HG03097 (cell line): ENCODE measurements around the gene EPB41L4B.

Experiments used
- ATAC-seq: cut with Tn5 transposase; IDR thresholded peaks from one replicate; pipeline ENCODE4 v1.9.1; 2021; ENCODE audit not compliant: unreplicated experiment, low FRiP score

Gene EPB41L4B

GRCh38 chr9:109213285-109214121 lies 107.4 kb downstream of the EPB41L4B start:
- no peak for ATAC-seq

- no peak for ATAC-seq
Measured at GRCh38 chr9:109212768-109213167, 108.1 kb downstream of the EPB41L4B start.

- no peak for ATAC-seq
Measured at GRCh38 chr9:109206670-109207069, 114.2 kb downstream of the EPB41L4B start.

GRCh38 chr9:109205526-109205925 lies 115.3 kb downstream of the EPB41L4B start:
- ATAC-seq: no peak

- no peak for ATAC-seq
Measured at GRCh38 chr9:109203761-109204360, 117.0 kb downstream of the EPB41L4B start.

- ATAC-seq: no peak
Measured at GRCh38 chr9:109199676-109200075, 121.2 kb downstream of the EPB41L4B start.

GRCh38 chr9:109198736-109199382 lies 122.0 kb downstream of the EPB41L4B start:
- ATAC-seq: no peak

GRCh38 chr9:109193974-109194556 lies 126.8 kb downstream of the EPB41L4B start:
- ATAC-seq: no peak

- ATAC-seq: no peak
Measured at GRCh38 chr9:109192732-109193361, 128.0 kb downstream of the EPB41L4B start.

GRCh38 chr9:109191746-109192145 lies 129.1 kb downstream of the EPB41L4B start:
- ATAC-seq: no peak

GRCh38 chr9:109190151-109190550 lies 130.7 kb downstream of the EPB41L4B start:
- no peak for ATAC-seq

GRCh38 chr9:109186857-109187520 lies 133.9 kb downstream of the EPB41L4B start:
- no peak for ATAC-seq

- ATAC-seq: no peak
Measured at GRCh38 chr9:109182940-109183798, 137.7 kb downstream of the EPB41L4B start.

GRCh38 chr9:109182550-109182939 lies 138.3 kb downstream of the EPB41L4B start:
- ATAC-seq: no peak

GRCh38 chr9:109181284-109181683 lies 139.6 kb downstream of the EPB41L4B start:
- ATAC-seq: no peak

- ATAC-seq: no peak
Measured at GRCh38 chr9:109179801-109180523, 140.9 kb downstream of the EPB41L4B start.

- no peak for ATAC-seq
Measured at GRCh38 chr9:109176963-109177362, 143.9 kb downstream of the EPB41L4B start.

- ATAC-seq: no peak
Measured at GRCh38 chr9:109176386-109176785, 144.5 kb downstream of the EPB41L4B start.

- no peak for ATAC-seq
Measured at GRCh38 chr9:109172935-109173334, 147.9 kb downstream of the EPB41L4B start.
